Activated B cell treated with CpG ODN at 0.5 μM for 24 hours (primary cell): ENCODE data around the gene STAG2. TPM values are rescaled to one million over a fixed set of nuclear protein-coding genes. Genes with fewer than 3 reads are reported as not detected.

Experiments used
- ATAC-seq: fragments of 200-7000 bp; cut with Tn5 transposase; one replicate; pipeline ENCODE4 v1.10.0; 2021; ENCODE audit warnings: low read depth, mild to moderate bottlenecking, moderate library complexity
- CTCF ChIA-PET: fragments of 350-600 bp; sonication (Branson Sonifier 250); formaldehyde crosslinking; loops from one replicate; lab custom pipeline; 2021; ENCODE audit warnings: antibody characterized with exemption; lab: Charles Lee
- POLR2A ChIA-PET: fragments of 350-600 bp; sonication (Branson Sonifier 250); formaldehyde crosslinking; loops from one replicate; lab custom pipeline; 2021; ENCODE audit warnings: antibody characterized with exemption; lab: Charles Lee
- DNase-seq: peaks from one replicate; pipeline ENCODE4 v3.0.0; 2022
- H3K27ac Mint-ChIP-seq: one replicate; pipeline ENCODE4 v1.8.0; 2020; ENCODE audit warnings: mixed read lengths
- H3K27me3 Mint-ChIP-seq: one replicate; pipeline ENCODE4 v1.8.0; 2021; ENCODE audit warnings: mixed read lengths
- H3K36me3 Mint-ChIP-seq: one replicate; pipeline ENCODE4 v1.8.0; 2021; ENCODE audit warnings: low read depth, mixed read lengths
- H3K4me1 Mint-ChIP-seq: one replicate; pipeline ENCODE4 v1.8.0; 2021; ENCODE audit warnings: mixed read lengths
- H3K4me3 Mint-ChIP-seq: one replicate; pipeline ENCODE4 v1.8.0; 2020; ENCODE audit warnings: mild to moderate bottlenecking, mixed read lengths
- H3K9me3 Mint-ChIP-seq: one replicate; pipeline ENCODE4 v1.8.0; 2020; ENCODE audit warnings: mixed read lengths
- intact Hi-C: fragments of 100-400 bp; cut with micrococcal nuclease; formaldehyde crosslinking; loops from one replicate; pipeline ENCODE4 v1.15.1; 2024
- total RNA-seq: library from RNA; stranded (reverse); gene quantifications from 2 replicates; pipeline ENCODE4 v1.2.3, GENCODE V29; 2022
- TF ChIP-seq, protein P1 (sequence below): fragments of 200-600 bp; IDR thresholded peaks from one replicate; pipeline ENCODE4 v1.8.0; 2022; ENCODE audit warnings: antibody characterized with exemption, mild to moderate bottlenecking

The STAG2 gene
- total RNA-seq, 1 donor from 2014 or later = 86.6 TPM

DNA sequence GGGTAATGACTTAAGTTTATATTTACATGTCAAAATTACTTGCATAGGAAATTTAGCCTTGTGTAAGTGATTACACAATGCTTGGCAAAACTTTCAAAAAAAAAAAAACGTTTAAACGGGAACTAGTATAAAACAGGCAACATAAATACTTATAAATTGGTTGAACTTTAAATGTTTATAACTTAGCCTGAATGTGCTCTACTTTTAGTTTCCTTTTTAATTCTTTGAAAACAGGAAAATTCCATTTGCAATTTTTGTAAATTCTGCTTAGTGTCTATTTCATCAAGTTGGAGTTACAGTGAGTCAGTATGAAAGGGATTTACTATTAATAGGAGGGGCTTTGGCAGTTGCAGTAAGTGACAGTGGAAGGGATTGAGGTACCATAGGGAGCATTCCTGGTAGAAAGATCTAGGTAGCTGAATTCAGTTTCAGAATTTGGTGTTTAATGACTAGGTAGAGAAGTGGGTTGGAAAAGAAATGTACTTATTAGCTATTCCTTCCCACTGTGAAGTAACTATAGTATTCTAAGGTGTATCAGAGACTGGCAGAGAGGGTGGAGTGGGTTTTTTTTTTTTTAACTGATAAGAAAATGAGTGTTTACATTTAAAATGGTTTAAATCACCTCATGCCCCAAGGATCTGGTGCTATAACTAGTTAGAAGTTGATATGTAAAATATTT, 2.8 kb downstream of the STAG2 start:
- no peaks in the 10 kb centered on the region for H3K27me3 Mint-ChIP-seq
- H3K27ac Mint-ChIP-seq = peak overlapping the region; percentile 99
- intact Hi-C loops = loop anchor here (5.0 to 10.0 kb wide), 3 partner anchors 87 to 423 kb away; no protein-coding TSS in a partner anchor
- DNase-seq (no peak), ATAC-seq (no peak)
- H3K4me3 Mint-ChIP-seq = peak overlapping the region; percentile 93
- CTCF ChIA-PET = no interaction called here
- TF ChIP-seq, protein P1, sequence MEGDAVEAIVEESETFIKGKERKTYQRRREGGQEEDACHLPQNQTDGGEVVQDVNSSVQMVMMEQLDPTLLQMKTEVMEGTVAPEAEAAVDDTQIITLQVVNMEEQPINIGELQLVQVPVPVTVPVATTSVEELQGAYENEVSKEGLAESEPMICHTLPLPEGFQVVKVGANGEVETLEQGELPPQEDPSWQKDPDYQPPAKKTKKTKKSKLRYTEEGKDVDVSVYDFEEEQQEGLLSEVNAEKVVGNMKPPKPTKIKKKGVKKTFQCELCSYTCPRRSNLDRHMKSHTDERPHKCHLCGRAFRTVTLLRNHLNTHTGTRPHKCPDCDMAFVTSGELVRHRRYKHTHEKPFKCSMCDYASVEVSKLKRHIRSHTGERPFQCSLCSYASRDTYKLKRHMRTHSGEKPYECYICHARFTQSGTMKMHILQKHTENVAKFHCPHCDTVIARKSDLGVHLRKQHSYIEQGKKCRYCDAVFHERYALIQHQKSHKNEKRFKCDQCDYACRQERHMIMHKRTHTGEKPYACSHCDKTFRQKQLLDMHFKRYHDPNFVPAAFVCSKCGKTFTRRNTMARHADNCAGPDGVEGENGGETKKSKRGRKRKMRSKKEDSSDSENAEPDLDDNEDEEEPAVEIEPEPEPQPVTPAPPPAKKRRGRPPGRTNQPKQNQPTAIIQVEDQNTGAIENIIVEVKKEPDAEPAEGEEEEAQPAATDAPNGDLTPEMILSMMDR = no peak
- H3K4me1 Mint-ChIP-seq = peaks cover 48% of the 10 kb centered on the region
- H3K36me3 Mint-ChIP-seq = peaks cover 34% of the 10 kb centered on the region
- no peaks in the 10 kb centered on the region for H3K9me3 Mint-ChIP-seq
- POLR2A ChIA-PET = interaction anchor here (0.6 kb wide), 1 partner anchor 125 kb away, joined by 6 read pairs; no protein-coding TSS in a partner anchor

DNA sequence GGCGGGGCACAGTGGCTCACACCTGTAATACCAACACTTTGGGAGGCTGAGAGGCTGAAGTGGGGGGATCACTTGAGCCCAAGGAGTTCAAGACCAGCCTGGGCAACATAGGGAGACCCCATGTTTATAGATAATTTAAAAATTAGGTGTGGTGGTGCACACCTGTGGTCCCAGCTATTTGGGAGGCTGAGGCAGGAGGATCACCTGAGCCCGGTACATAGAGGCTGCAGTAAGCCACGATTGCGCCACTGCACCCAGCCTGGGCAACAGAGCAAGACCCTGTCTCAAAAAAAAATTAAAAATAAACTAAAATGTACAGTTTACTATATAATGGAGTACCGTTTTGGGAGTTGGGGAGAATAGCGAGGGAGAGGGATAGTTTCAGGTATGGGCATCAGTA, 4.2 kb downstream of the STAG2 start:
- no peak overlapping the region for H3K4me3 Mint-ChIP-seq
- H3K27me3 Mint-ChIP-seq = no peaks in the 10 kb centered on the region
- intact Hi-C loops = loop anchor here (10.0 kb wide), 1 partner anchor 249 kb away; no protein-coding TSS in a partner anchor
- H3K9me3 Mint-ChIP-seq = no peaks in the 10 kb centered on the region
- ChIA-PET CTCF (no interaction called here), POLR2A (no interaction called here)
- ATAC-seq (no peak), DNase-seq (no peak)
- peak overlapping the region; percentile 12 for H3K27ac Mint-ChIP-seq
- H3K36me3 Mint-ChIP-seq = peaks cover 37% of the 10 kb centered on the region
- TF ChIP-seq, protein P1 = no peak
- H3K4me1 Mint-ChIP-seq = peaks cover 59% of the 10 kb centered on the region

DNA sequence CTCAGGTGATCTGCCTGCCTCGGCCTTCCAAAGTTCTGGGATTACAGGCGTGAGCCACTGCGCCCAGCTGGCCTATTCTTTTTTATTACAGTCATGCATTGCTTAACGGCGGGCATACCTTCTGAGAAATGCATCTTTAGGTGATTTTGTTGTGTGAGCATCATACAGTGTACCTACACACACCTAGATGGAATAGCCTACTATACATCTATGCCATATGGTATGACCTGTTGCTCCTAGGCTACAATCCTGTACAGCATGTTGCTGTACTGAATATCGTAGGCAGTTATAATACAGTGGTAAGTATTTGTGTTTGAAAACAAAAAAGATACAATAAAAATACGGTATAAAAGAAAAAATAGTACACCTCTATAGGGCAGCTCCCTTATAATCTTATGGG, 6.0 kb downstream of the STAG2 start:
- Mint-ChIP-seq H3K4me3 (no peak overlapping the region), H3K27ac (no peak overlapping the region), H3K27me3 (no peaks in the 10 kb centered on the region), H3K36me3 (peaks cover 26% of the 10 kb centered on the region), H3K9me3 (no peaks in the 10 kb centered on the region), H3K4me1 (peaks cover 71% of the 10 kb centered on the region)
- DNase-seq = no peak
- ATAC-seq = no peak
- ChIA-PET CTCF (no interaction called here), POLR2A (no interaction called here)
- TF ChIP-seq, protein P1 = no peak
- intact Hi-C loops = loop anchor here (10.0 kb wide), 1 partner anchor 247 kb away; no protein-coding TSS in a partner anchor

DNA sequence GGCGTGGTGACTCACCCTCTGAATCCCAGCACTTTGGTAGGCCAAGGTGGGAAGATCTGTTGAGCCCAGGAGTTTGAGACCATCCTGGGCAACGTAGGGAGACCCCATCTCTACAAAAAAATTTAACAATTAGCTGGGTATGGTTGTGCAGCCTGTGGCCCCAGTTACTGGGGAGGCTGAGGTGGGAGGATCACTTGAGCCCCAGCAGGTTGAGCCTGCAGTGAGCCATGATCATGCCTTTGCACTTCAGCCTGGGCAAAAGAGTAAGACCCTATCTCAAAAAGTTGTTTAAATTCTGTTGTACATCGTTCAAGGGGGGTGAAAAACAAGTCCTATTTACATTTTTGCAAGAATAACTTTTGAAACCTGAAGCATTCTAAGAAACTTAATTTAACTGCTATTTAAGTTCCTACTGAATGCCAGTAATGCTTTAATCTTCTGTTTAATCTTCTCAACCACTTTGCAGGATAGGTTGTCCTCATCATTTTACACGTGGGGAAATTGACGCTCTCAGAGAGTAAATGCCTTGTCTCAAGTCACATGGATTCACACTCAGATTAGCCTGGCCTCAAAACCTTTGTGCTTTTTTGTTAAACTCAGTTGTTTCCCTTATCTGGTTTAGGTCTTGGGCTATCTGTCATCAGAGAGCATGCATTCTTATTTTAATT, 7.0 kb downstream of the STAG2 start:
- TF ChIP-seq, protein P1 = no peak
- POLR2A ChIA-PET = no interaction called here
- DNase-seq (no peak), ATAC-seq (no peak)
- Mint-ChIP-seq H3K27ac (no peak overlapping the region), H3K27me3 (no peaks in the 10 kb centered on the region), H3K36me3 (peaks cover 18% of the 10 kb centered on the region), H3K9me3 (no peaks in the 10 kb centered on the region), H3K4me1 (peaks cover 66% of the 10 kb centered on the region), H3K4me3 (no peak overlapping the region)
- intact Hi-C loops = loop anchor here (10.0 kb wide), 1 partner anchor 246 kb away; no protein-coding TSS in a partner anchor
- CTCF ChIA-PET = no interaction called here

DNA sequence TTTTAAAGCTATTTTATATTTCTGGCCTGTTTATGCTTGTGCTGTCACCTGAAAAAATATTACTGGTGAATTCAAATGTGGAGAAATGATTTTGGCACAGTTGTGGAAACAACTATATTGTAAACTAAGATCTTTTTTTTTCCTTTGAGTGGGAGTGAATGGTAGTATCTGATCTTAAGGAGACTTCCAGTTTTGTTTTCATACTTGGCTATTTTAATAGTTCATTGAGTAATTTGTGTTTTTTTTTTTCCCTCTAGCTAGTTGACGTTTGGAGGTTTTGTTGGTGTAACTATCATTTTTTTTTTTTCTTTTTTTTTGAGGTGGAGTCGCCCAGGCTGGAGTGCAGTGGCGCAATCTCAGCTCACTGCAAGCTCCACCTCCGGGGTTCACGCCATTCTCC, 10.5 kb downstream of the STAG2 start:
- Mint-ChIP-seq H3K9me3 (no peaks in the 10 kb centered on the region), H3K4me3 (no peak overlapping the region), H3K4me1 (peaks cover 63% of the 10 kb centered on the region), H3K27me3 (no peaks in the 10 kb centered on the region), H3K36me3 (peaks cover 13% of the 10 kb centered on the region), H3K27ac (no peak overlapping the region)
- DNase-seq = no peak
- TF ChIP-seq, protein P1 = no peak
- ChIA-PET CTCF (interaction anchor here (0.6 kb wide), 1 partner anchor 13 kb away, joined by 3 read pairs; no protein-coding TSS in a partner anchor), POLR2A (no interaction called here)
- ATAC-seq = no peak
- intact Hi-C loops = no loop called here
